GM10266 (cell line): ENCODE measurements around the gene RAB4B.

Source experiments
- DNase-seq: peaks from one replicate; pipeline ENCODE4 v3.0.0; 2012; ENCODE audit errors: extremely low spot score
- TF ChIP-seq, protein P1 (sequence below): IDR thresholded peaks from 2 replicates; pipeline ENCODE4 v1.5.1; 2012; ENCODE audit warnings: mild to moderate bottlenecking, low read depth; ENCODE audit not compliant: control insufficient read depth, insufficient read depth; ENCODE audit errors: missing control alignments

Gene RAB4B

DNA sequence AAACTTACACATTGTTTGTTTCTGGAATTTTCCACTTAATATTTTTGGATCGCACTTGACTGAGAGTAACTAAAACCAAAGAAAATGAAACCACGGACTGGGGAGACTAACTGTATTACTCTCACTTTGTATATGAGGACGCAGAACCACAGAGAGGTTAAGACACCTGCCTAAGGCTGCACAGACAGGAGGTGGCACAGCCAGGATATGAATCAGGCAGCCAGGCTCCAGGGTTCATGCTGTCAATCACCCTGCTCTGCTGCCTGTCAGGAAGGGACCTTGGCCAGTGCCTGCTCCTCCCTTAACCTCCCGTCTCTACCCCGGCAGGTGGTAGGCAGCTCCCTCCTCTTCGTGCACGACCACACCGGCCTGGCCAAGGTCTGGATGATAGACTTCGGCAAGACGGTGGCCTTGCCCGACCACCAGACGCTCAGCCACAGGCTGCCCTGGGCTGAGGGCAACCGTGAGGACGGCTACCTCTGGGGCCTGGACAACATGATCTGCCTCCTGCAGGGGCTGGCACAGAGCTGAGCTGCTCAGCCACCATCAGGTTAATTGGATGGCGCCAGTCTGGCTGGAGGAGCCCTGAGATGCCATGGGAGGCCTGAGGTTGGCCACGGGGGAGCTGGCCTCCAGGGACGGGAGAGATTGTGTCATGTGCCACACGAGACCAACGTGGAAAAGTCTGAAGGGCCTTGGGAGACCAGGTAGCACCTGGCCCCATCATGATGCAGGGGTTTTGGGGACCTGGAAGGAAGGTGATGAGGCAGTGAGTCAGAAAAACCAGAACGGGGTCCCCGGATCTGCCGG lies 38.8 kb upstream of the RAB4B start:
- DNase-seq, result no peak

DNA sequence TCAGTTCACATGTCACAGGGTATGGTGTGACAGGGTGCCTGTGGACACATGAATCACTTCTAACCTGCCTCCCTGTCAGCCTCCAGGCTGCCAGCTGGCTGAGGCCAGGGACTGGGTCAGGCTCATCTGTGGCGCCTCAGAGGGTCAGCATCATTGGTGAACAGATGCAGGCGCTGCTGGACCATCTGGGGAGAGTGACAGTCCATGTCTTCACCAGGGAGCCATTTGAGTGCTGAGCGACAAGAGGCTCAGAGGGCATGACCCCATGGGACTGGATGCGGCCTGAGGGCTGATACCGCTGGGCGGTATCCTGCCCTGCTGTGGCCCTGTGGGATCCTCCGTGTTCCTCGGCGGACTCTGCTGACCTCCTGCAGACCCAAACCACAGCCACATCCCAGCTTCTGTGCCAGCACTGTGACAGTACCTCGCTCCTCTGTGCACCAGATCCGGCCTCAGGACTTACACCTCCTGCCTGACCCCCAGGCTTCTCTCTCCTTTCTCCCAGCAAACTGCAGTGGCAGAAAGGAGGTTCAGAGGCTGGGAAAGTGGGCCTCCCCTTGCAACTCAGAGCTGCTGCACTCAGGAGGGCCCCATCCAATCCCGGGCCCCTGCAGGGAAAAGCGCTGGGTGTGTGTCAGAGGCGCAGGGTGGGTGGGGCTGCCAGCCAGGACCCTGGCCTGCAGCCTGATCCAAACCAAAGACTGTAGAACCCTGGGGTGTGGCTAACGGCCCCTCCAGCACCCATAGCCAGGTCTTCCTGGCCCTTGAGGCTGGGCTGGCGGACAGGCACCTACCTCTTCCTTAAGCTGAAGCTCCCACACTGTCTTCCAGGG lies 38.0 kb upstream of the RAB4B start:
- DNase-seq, result no peak
- TF ChIP-seq, protein P1, sequence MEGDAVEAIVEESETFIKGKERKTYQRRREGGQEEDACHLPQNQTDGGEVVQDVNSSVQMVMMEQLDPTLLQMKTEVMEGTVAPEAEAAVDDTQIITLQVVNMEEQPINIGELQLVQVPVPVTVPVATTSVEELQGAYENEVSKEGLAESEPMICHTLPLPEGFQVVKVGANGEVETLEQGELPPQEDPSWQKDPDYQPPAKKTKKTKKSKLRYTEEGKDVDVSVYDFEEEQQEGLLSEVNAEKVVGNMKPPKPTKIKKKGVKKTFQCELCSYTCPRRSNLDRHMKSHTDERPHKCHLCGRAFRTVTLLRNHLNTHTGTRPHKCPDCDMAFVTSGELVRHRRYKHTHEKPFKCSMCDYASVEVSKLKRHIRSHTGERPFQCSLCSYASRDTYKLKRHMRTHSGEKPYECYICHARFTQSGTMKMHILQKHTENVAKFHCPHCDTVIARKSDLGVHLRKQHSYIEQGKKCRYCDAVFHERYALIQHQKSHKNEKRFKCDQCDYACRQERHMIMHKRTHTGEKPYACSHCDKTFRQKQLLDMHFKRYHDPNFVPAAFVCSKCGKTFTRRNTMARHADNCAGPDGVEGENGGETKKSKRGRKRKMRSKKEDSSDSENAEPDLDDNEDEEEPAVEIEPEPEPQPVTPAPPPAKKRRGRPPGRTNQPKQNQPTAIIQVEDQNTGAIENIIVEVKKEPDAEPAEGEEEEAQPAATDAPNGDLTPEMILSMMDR, result no peak

More for the DNA sequence above, 38.8 kb upstream of the RAB4B start:
- TF ChIP-seq, protein P1, result no peak

DNA sequence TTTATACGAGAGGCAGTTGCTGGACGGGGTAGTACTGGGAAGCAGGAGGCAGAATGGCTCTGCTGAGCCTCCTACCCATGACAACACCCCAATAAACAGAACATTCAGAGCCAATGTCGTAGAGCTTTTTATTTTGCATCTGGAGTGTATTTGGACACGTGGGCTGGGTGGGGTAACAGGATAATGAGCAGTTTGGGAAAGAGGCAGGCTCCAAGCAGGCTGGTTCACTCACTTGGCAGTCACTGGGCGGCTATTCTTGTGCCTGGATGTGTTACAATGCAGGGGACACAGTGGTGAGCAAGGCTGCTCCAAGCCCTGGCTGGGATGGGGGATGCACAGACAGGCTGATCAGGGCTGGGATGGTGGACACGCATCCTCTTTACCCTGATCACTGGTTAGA lies 37.3 kb upstream of the RAB4B start:
- DNase-seq, result no peak

DNA sequence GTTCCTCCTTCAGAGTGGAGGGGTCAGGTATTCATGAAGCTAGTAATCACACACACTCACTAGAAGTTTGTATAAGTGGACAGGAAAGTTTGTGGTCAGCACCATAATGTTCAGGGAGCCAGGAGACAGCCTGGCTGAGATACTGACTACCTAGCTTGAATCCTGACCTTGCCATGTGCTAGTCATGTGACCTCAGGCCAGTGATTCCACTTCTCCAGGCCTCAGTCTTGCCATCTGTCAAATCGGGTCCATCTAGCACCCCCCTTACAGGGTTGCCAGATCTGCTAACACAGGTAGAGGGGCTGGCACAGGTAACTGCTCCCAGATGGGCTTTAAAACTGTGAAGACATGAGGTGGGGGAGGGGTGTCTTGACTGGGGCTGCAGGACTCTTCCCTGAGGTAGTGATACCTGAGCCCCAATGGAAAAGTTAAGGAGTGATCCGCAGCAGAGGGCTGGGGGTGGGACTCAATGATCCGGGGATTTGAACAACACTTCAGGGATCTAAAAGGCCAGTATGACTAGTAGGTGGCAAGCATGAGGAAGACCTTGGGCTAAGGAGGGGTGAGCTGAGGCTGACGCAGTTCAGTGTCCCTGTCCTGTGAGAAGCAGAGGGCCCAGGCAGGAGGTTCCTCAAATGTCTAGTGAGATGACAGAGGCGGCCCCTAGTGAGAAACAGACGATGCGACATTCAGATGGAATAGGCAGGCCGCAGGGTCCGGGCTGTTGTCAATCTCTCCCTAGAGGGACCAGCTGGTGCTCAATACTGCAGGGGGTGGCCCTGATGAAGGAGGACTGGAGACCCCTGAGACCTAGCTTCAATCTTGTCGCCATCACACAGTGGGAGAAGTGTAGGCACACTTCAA lies 36.3 kb upstream of the RAB4B start:
- DNase-seq, result no peak
- TF ChIP-seq, protein P1, result no peak

More for the DNA sequence above, 37.3 kb upstream of the RAB4B start:
- TF ChIP-seq, protein P1, result no peak

DNA sequence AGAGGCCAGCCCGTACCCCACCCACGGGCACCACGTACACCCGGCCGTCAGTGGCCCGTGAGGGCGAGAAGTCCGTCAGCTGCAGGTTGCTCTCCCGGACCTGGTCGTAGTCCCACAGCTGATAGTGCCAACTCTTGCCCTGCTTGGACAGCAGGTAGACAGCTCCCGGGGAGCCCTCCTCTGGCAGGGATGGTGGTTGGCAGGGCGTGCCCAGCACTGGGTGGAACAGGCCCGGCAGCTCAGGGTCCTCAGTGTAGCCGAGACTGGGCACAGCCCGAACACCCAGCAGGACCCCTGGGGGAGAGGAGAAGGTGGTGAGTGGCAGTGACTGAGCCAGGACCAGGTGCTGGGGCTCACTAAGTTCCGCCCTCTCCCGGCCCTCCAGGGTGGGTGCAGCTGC lies 35.6 kb upstream of the RAB4B start:
- TF ChIP-seq, protein P1, result no peak
- no peak for DNase-seq

DNA sequence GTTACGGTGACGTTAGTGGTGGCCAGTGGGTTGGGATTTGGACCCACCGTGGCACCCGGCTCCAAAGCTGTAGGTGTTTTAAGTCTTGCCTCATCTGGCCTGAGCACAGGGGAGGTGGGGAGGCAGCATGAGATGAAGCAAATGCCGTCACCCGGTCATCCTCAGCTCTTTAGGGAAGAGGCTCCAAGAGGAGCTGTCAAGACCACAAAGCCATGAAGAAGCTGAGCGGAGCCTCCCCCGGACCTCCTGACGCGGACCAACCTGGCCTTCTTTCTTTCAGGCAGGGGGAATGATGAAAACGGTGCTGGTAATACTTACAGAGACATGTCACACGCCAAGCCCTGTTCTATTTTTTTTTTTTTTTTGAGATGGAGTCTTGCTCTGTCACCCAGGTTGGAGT lies 35.2 kb upstream of the RAB4B start:
- DNase-seq, result no peak
- TF ChIP-seq, protein P1, result no peak
